OCI-M2 (cell line): ENCODE measurements around the gene EBF3.

Source experiments
- DNase-seq: peaks from one replicate; lab custom pipeline; 2025; ENCODE audit not compliant: unreplicated experiment; lab: John Stamatoyannopoulos, UW

Gene EBF3

DNA sequence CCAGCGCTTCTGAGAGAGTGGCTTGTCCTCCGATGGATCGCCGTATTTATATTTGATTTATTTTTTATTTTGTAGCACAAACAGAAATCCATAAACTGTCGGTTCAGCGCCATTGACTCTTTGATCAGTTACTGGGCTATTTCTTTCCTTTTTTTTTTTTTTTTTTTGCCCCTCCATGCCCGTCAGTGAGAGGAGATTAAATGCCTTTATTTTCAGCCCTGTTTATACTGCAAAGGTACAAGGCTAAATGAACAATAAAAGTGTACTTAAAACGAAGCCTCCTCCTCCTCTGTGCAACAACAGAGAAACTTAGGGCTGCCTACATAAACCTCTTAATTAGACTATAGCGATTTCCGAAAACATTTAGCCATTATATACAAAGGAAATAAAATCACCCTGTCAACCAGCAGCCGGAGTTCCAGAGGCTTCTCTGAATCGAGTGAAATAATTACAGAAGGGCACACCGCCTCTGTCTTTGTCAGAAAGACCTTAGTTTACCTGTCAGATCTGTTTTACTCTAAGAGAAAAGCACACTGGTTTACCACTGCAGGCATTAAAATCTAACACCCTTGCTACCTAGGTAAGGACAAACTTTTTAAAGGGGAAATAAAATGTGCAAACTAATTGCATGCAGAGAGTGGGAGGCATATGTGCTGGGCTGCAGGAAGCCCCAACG lies 3.5 kb downstream of the EBF3 start:
- DNase-seq: no peak

DNA sequence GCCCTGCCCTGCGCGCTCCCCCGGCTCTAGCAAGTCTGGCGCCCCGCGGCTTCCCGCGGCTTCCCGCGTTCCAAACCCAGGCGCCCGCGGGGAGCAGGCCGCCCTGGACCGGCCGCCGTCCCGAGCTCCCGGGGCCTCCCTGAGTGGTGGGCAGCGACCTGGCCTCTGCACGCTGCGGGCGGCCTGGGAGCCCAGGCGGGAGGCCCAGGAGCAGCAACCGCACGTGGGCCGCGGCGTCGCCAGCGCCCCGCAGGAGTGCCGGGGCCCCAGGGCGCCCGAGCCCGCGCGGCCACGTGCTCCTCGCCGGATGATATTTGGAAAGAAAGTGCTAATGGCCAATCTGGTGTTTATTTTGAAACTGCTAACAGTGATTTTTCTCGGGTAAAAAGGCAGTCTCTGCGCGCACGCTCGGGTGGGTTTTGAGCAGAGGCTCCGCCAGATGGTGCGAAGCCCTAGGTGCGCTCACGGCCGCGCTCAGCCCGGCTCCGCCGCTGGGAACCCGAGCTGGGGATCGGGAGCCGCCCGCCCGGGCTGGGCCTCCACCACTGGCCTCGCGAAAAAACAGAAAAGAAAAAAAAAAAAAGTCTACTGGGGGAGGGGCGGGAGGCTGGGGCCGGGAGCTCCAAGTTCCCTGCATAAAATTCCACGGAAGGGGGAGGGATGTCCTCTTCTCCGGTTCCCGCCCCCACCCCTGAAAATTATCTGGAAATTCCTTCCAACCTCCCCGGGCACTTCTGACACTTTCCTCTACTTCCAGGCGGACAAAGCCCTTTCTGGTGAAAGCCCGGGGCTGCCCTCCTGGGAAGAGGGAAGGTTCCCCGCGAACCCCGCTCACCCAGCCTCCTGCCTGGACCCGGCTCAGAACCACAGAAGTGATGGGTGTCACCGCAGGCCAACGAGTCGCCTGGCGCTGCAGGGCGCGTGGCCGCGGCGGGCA lies 4.3 kb downstream of the EBF3 start:
- no peak for DNase-seq

DNA sequence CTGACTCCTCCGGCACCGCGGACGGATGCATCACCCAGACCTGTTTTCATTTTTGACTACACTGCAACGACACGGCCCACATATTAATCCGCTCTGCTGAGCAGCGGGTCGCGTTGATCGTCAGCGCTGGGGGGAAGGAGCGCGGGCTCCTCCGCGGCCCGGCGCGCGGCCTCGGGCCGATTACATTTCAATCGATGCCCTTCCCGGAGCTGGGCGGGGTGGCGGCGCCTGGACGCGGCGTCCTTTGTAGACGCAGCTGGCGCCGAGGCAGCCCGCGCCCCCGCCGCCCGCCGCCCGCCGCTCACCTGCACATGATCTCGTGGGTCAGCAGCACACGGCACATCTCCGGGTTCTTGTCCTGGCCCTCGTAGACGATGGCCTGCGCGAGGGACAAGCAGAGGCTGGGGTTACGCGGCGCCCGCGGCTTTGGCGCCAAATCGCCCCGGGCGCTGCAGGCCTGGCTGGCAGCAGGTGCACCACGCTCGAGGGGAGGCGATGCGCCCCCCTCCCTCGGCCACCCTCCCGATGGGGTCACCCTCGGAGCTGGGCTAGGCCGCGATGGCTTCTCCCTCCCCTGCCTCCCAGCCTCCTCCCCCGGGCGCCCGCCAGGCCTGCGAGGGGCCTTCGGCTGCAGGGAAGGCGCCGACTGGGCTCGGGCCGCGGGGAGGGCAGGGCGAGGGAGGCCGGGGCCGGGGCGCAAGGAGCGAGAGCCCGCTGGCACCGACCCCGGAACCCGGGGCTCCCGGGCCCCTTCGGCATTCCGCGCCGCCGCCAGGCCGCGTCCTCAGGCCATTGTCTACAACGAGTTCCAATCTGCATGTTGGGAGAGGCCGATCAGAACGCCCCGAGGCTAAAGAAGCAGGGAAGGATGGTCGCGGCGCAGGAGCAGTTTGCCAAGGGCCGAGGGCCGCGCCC lies 5.2 kb downstream of the EBF3 start:
- DNase-seq: no peak

- no peak for DNase-seq
These were observed 5.9 kb downstream of the EBF3 start for GRCh38 chr10:129958148-129958628.

DNA sequence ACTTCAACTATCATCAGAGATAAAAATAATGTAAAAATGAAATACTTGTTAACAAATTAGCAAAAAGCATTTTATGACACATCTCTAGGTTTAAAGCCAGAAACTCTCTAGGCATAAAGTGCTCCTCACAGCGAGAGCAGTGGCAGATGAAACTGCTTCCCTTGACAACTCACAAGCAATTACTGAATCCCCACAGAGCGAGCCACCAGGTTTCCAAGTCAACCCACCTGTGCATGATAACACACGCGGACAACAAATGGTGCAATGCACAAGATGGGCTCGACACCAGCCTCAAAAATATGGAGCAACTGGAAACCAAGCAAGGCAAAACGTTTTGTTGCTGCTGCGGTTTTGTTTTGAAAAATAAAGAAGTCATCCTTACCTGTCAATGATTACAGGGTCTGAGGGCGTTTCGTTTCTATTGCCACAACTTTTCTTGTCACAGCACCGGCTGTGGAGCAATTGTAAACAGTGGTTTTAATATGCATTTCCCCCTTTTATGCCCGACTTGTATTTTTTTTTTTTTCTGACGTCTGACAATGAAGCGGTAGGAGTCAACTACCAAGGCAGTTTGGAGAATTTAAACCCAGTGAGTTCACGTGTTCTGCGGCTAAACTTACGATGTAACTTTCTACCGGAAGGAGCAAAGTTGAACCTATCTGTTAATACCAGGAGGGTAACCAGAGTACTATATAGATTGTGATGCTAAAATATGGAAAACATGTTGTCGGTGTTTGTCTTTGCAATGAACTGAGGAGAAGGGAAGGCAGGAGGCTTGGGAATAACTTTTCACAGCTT lies 7.0 kb downstream of the EBF3 start:
- DNase-seq: no peak

- DNase-seq: no peak
These were observed 7.8 kb downstream of the EBF3 start for GRCh38 chr10:129956286-129956670.

DNA sequence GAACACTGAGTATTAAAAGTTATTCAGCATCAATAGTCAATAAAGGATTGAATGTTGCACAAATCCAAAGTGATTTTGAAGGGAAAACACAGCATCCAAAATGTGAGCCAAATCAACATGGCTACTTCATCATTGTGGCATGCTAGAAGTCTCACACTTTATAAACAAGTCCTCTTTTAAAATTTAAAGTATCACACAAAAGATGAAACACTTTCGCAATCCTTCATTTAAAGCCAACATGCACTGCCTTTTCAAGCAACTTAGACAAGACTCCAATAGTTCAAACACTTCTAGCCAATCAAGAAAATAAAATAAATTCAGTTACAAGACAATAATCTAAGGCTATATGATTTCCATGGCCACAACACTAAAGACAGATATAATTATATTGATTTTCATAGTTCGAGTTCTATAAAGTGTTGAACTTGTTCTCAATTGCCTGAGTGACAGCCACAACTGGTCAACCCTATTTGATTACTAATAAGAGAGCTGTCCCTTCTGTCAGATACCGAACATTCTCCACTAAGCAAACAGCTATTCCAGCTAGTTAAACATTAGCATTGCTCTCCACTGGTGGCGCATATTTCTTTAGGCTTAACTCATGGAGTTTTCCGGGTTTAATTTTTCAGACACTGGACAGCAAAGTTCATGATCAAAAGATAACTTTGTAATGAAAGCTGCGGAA lies 8.3 kb downstream of the EBF3 start:
- DNase-seq: no peak

DNA sequence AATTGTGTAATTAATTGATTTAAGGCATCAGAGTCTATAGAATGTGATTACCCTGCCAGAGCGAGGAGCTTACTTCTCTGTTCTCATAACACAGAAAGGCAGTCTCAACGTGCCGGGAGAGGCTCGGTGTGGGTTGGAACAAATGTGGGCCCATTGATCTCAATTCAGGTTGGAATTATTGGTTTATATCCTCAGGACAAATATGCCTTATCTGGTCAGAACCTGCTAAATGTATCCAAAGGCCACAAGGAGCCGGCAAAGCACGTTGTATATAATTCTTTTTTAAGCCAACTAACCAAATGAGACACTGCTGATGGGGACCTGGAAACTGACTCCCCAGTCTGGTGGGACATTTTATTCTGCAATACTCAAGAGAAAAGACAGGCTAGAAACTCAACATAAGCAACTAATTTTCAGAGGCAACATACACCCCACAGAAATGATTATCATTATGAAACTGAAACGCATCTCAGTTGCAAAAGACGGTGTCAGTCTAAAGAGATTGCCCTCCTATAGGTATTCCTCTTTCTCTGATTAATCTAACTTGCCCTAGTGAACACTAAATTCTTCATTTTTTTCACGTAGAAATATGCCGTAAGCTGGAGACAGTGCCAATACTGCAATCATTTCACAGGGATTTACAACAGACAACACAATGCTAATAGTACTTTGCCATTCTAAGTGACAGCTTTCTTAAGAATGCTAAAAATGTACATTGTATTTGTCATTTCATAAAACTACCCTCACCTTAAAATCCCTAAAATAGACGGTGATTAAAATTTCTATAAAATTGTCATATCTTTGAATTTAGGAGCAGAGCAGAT lies 9.4 kb downstream of the EBF3 start:
- DNase-seq: no peak

GRCh38 chr10:129953119-129954051 lies 10.7 kb downstream of the EBF3 start:
- no peak for DNase-seq

DNA sequence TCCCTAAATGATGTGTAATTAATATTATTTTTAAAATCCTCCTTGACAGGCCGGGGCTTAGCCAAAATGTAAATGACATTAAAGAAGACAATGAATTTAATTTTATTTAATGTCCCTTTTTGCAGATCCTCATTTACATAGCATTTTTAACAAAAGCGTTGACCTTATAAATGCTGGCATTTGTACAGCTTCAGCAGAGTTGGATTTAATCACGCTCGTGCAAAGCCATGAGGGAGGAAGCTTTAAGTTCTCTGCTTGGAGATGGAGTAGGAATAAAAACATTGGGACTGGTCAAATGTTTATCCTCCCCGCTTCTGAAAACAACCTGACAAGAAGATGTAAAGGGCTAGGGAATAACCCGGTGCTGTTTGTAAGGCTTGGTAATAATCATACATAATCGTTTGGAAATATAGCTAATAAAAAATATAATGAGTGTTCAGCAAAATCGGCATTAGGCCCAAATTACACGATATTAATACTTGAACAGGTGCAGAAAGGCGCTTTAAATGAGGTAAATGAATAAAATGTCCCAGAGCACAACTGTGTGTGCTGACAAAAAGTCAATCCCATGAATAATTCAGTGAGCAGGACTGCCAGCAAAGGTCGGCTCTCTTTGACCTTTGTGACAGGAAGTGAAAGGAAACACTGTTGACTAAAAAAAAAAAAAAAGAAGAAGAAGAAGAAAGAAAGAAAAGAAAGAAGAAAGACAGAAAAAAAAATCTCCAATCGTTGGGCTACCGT lies 11.5 kb downstream of the EBF3 start:
- DNase-seq: no peak

- DNase-seq: no peak
These were observed 12.2 kb downstream of the EBF3 start for GRCh38 chr10:129951970-129952265.

DNA sequence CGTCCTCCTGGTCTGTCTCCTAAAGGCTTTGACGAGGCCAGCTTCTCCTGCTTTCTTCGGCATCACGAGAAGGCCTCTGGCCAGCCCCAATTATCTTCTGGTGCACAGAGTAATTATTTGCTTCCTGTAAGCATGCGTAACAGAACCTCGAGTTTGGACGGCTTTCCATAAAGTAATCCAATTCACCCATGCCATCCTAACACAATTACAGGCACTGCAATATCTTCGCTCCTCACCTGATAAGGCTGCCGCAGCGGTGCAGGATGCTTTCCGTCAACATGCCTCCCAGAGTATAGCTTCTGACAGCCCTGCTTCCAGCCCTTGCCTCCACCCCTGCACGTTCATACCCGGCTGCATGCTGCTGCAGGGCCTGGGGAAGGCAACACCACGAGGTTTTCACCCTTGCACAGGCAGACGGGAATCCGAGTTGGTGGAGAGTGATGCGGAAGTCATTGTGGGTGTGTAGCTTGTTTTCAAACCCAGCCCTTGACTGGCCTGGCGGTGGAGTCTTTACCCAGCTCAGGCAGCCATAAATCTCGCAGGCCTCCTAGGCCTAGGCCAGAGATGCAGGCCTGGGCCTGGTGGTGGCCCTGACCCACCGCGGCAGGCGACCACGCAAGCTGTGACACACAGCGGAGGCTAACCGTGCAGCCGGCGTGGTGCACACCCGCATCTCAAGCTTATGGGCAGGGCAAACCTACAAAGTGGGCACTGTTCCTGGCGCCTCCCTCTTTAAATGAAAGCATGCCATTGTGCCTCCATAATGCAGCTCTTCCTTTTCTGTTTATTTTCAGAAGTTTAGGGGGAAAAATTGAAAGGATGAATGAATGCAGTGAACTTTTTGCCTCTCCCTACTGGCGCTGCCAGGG lies 12.7 kb downstream of the EBF3 start:
- DNase-seq: no peak

DNA sequence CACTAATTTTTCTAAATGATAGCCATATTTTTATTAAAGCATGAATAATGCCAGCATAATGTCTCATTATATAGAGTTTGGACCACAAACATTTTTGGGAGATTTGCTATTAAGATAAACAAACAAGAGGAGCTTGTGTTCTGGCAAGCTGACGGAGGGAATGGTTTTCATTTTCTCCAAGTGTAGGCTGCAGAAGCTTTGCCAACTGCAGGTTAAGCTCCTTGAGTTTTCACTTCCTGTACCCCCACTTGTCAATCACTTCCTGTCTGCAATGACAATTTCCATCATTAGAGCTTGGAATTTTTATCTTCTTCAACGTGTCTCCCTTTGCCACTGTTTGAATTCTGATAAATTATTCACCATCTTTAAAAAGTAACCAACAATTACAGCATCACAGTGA lies 13.4 kb downstream of the EBF3 start:
- DNase-seq: no peak

GRCh38 chr10:129949891-129950291 lies 14.2 kb downstream of the EBF3 start:
- no peak for DNase-seq

DNA sequence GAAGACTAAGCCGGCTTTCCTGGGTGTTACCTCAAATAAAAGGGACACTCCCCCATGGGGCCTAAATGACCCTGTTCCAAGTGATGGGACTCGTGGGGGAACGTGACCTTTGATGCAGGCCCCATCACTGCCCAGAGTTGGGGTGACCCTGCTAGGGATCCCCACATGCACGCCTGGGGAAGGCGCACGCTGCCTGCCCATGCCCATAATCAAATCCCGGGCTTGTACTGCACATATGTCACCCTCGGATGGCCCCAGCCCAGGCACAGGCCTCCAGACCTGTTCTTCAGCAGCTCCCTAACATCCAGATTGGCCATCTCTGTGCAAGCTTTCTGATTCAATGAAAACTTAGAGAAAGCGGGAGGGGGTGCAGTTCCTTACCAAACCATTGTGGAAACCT lies 14.7 kb downstream of the EBF3 start:
- no peak for DNase-seq

- DNase-seq: no peak
These were observed 17.2 kb downstream of the EBF3 start for GRCh38 chr10:129946859-129947258.
